LoVo (cell line): Measurements from ENCODE around the gene LORICRIN.

Source experiments
- DNase-seq: peaks from one replicate; pipeline ENCODE4 v3.0.0-alpha.2; 2016; ENCODE audit warnings: low spot score

Gene LORICRIN

DNA sequence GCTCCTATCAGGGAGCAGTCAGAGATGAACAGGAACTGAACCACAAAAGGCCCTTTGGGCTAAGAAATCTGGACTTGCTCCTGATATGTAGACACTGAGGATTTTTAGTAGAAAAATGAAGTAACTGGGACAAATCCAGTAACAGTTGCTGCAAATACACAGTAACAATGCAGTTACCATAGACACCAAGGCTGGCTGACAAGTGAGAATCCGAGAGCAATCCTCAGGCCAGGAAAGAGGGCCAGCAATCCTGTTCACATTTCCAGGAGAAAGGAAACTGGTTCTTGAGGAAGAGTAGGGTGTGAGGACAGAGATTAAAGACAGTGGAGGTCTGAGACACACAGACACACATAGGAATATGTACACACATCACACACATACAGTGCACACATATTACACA, 9.3 kb upstream of the LORICRIN start:
- no peak for DNase-seq

DNA sequence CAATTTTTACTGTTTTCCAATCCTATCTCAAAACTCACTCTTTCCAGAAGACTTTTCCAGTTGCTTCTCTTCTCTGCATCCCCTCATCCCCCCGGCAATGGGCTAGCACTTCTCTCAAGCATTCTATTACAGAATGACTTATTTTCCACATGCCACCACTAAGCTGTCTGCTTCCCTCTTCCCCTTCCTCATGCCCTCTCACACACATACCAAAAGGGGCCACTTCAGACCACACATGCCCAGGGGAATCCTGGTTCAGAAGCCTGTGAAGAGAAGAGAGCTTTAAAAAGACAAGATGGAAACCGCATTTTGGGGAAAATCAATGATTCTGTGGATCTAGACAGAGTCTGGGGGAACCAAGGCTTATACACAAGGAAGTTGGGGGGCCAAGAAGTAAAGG, 8.4 kb upstream of the LORICRIN start:
- DNase-seq, result no peak

DNA sequence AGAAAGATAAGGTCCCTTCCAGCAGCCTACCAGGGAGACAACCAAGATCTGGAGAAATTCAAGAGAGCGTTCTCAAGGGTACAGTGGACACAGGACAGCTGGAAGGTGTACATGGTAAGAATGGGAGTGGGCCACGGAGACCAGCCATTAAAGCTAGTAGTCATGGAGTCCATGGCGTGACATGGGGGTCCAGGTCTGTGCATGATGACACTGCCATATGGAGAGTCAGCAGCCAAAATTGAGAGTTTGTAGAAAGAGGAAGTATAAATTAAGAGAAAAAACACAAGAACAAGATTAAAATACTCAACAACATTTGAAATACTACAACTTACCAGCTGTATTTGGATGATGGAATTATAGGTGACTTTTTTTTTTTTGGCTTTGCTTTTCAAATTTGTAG, 7.9 kb upstream of the LORICRIN start:
- DNase-seq, result no peak

DNA sequence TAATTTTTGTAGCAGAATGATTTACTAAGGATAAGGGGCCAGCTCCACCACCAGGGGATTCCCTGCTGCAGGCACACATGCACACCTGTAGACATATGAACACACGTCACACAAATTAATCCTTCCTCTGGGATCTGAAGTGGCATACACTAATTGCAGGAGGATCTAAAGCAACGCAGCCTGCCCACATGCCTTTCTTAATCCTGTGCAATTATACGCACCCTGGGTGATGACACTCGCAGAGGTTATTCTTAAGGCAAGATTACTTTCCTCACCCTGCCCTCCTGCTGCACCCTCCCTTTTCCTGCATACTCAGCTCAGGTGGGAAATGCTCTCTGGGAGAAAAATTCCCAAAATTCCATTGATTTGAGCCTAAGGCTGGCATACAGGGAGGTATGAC, 7.5 kb upstream of the LORICRIN start:
- DNase-seq, result no peak

DNA sequence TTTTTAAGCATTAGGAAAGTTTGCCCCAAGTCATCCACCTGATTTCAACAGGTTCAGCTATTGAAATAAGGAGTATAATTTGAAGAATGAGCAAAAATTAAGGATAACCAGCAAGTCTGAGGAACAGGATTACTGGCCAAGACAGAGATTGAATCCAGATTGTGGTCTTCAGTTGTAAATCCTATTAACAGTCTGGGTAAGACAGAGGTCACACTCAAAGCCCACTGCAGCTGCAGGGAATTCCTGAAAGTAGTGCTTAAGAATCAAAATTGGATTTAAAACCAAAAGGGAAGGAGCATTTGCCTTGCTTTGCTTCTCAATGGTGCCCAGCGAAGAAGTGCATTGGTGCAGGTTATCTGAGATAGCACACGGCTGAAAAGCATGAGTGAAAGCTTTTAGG, 6.4 kb upstream of the LORICRIN start:
- no peak for DNase-seq

DNA sequence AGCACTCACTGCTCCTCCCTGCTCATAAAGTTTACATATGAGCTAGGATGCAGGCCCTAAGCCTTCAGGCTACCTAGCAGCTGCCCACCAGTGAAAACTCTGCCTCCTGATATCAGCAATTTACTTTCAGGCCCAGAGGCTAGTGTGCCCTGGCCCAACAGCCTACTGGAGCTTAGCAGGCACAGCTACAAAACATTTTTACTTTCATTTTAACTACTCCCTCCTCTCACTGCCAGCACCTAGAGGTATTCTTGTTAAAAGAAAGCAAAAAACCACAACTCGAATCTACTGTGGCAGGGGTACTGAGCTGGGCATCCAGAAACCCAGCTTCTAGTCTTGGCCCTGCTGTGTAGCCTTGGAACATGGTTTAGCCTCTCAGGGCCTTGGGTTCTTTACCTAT, 5.8 kb upstream of the LORICRIN start:
- no peak for DNase-seq

DNA sequence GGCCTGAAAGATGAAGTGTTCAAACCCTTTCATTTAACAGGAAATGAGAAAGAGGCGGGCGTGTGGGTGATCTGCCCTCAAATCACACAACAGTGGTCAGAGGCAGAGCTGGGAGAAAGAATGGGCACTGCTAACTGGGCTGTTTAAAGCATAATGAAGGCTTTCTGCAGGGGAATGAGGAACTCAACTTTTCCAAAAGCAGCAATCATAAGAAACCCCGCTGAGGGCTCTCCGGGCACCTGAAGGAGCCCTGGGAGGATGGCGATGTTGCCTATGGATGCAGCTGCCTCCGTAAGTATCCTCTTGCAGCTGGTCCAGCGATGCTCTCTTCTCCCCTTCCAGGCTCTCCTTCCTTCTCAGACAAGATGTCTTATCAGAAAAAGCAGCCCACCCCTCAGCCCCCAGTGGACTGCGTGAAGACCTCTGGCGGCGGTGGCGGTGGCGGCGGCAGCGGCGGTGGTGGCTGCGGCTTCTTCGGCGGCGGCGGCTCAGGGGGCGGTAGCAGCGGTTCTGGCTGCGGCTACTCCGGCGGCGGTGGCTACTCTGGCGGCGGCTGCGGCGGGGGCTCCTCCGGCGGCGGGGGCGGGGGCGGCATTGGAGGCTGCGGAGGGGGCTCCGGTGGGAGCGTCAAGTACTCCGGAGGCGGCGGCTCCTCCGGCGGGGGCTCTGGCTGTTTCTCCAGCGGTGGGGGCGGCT, 1.2 kb downstream of the LORICRIN start:
- no peak for DNase-seq

DNA sequence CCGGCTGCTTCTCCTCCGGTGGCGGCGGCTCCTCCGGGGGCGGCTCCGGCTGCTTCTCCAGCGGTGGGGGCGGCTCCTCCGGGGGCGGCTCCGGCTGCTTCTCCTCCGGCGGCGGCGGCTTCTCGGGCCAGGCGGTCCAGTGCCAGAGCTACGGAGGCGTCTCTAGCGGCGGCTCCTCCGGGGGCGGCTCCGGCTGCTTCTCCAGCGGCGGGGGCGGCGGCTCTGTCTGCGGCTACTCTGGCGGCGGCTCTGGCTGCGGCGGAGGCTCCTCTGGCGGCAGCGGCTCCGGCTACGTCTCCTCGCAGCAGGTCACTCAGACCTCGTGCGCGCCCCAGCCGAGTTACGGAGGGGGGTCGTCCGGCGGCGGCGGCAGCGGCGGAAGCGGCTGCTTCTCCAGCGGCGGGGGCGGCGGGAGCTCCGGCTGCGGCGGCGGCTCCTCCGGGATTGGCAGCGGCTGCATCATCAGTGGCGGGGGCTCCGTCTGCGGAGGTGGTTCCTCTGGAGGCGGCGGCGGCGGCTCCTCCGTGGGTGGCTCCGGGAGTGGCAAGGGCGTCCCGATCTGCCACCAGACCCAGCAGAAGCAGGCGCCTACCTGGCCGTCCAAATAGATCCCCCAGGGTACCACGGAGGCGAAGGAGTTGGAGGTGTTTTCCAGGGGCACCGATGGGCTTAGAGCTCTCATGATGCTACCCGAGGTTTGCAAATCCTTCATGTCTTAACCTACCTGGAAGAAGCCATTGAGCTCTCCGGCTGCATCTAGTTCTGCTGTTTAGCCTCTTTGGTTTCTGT, 2.0 kb downstream of the LORICRIN start:
- no peak for DNase-seq

DNA sequence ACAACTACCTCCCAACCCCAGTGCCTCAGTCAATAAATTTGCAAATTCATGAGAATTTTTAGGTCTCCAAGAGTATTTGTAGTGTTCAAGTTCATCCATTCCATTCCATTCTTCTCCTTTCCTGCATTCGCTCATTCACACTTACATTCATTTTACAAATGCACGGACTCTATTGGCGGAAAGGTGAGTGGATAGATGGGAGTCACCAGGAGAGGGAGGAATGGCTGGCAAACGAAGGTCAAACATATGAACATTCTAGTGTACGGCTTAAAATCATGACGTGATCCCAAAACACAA, 2.5 kb downstream of the LORICRIN start:
- DNase-seq, result no peak

DNA sequence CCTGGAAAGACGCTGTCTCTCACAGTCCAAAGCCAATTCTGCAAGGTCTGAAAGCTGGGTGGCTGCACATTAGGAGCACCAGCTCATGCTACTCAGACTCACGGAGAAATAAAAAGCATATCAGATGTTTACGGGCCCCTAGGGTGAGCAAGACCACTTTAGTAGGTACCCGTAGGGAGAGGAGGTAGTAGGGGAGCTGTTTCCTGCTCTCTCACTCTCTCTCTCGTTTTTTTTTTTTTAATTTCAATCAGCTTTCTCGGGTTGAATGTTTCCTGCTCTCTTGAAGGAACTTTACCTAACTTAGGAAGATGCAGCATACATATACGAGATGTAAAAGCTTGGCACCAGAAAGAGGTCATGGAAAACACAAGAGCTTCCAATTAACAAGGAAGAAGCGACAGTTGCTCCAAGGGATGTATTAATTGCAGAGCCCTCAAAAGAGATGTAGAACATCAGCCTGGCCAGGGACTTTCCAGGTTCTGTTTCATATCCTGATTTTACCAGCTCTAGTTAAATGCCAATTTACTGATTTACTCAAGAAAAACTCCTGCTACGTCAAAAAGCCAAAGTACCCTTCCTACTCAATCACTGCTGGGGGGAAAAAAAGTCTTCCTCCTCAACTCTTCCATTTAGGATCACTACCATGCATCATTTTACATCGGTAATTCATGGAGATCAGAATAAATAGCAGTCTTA, 3.1 kb downstream of the LORICRIN start:
- DNase-seq, result no peak

DNA sequence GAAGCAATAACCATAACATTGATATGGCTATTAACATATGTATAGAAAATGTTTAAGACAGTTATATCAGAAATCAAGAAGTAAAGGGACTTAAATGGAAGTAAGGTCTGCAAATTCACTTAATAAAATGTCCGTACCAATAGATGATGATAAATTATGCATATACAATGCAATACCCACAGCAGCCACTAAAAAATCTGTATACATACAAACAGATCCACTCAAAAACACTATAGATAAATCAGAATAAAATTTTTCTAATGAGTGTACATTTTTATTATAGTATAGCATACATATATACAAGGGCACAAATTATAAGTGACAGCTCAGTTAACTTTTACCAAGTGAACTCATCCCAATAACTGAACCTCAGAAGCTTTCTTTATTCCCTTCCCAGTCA, 6.0 kb downstream of the LORICRIN start:
- no peak for DNase-seq

DNA sequence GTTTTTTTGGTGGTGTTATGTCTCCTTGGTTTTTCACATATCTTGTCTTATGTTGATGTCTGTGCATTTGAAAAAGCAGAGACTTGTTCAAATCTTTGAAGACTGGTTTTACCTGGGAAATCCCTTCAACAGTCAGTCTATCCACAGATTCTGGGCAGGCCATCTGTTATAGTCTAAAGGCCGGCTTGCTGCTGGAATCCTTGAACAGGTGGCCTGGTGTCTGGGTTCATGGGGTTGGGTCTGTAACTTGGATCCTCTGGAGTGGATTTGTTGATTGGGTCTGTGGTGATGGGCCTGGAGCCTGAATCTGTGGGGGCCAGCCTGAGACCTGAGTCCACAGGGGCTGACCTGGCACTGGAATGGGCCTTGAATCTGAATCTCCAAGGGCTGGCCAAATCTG, 12.2 kb downstream of the LORICRIN start:
- no peak for DNase-seq

DNA sequence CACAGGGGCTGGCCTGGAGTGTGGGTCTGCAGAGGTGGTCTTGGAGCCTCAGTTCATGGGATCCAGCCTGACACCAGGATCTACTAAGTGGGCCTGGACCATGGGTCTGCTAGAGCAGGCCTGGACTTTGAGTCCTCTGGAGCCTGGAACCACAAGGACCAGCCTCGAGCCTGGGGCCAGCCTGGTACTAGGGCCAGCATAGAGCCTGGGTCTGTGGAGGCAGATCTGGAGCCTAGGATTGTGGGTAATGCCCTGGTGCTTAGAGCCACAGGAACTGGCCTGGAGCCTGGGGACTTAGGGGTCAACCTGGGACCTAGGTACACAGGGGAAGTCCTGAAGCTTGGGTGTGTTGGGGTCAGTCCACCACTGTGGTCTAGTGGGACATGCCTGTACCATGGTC, 12.7 kb downstream of the LORICRIN start:
- no peak for DNase-seq

DNA sequence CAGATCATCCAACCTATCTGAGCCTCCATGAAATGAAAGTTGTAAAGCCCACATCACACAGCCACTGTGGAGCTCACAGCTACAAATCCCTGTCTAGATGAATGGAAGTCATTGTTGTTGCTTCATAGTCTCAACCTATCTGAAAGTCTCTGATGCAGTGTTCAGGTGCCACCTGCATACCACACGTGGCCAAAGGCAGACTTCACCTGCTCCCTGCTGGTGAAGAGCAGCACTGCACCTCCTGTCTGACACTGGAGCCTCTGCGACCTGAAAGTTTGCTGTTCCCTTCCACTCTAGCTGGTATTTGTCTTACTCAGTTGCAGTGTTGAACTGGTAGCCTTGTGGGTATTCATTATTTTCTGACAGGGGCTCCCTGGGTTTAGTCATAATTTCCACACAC, 18.4 kb downstream of the LORICRIN start:
- peak; percentile 23 for DNase-seq

DNA sequence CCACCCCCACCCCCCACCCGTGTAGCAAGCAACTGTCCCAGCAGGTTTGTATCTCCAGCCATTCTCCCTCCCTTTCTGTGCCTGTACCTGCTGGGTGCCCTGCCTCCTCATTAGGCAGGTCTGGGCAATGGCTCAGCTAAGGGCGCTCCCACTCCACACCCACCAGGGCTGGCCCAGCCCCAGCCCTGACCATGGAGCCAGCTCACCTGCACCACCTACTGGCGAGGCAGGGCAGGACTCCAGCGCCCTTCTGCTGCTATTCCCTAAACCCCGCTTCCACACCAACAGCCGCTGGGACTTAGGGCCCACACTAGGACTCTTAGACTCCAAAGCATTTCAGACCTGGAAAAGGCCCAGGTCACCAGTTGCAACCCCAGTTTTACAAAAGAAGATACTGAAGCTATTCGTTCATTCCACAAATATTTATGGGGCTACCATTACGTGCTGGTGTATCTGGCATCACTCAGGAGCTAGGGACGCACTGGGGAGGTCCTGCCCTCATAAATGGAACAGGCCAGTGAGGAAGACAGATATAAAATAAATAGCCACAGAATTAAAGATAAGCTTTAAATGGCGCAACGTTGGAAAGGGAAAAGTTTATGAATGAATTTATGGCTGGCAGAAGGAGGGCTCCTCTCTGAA, 29.3 kb downstream of the LORICRIN start:
- DNase-seq, result peak; percentile 38

DNA sequence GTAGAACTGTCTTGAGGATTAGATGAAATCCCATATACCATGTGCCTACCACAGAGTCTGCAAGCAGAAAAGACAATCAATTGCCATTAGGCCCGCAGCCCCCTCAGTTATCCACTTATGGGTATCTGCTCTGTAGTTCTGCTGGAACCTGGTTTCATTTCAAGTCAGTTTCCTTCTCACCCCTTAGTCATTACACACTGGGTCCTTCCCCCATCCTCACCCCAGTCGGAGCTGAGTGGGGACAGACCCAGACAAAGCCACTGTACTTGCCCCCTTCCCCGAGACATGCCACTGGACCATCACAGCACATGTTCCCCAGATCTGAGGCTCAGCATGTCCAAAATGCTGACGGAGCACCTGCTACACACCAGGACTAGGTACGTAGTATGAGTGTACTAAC, 32.0 kb downstream of the LORICRIN start:
- no peak for DNase-seq

DNA sequence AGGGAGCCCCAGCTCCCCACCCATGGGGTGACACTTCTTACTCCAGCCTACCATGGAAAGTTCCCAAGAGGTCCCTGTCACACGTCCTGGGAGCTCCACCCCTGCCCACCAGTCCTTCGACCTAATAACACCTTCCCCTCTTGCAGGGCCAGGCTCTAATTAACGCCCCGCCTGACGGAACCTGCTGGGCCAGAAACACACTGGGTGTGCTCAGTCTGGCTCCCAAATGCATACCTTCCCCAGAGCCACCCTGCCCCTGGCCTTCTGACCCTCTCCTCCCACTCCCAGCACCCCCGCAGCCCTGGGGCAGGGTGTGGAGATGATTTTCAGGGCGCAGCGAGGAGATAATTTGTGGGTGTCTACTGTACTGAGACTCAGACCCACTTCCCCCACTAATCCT, 32.7 kb downstream of the LORICRIN start:
- no peak for DNase-seq

DNA sequence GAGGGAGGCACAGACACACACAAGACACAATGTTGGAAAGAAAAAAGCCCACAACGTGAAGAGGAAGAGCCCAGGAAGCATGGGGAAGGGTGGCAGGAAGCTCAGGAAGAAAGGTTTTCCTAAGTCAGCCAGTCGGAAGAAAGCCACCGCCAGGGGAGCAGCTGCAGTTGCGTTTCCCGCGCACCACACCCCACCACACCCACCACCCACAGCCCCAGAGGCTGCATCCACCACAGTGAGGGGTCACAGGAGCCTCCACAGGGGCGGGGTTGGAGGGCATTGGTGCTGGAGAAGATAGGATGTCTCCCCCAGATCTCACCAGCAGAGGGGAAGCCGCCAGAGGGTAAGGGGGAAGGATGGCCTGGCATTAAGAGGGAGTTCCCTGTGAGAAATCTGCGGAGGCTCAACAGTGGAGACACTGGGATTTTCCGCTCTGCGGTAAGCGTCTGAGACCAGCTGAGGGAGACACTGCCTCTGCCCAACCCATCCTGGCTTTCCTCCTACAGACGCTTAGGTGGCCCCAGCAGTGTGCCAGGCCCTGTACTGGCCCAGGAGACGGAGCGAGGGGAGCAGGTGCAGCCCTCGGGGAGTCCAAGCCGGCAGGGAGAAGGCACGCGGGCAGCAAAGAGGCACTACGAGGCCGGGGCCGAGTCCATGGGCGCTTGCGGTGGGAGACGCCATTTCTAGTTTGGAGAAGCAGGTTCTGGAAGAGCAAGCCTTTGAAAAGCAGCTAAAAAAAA, 33.4 kb downstream of the LORICRIN start:
- no peak for DNase-seq

DNA sequence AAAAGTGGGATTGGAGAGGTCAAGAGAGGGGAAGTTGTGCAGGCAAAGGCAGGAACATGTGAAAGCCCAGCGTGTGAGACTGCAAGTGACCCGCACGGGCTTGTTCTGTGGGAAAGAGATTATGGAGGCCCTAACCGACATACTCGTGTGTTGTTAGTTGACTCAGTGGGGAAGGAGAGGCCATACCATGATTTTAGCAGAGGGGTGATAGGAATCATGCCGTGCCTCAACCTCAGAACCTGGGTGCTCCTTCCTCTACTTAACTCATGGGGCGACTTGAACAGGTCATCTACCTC, 33.9 kb downstream of the LORICRIN start:
- DNase-seq, result no peak

DNA sequence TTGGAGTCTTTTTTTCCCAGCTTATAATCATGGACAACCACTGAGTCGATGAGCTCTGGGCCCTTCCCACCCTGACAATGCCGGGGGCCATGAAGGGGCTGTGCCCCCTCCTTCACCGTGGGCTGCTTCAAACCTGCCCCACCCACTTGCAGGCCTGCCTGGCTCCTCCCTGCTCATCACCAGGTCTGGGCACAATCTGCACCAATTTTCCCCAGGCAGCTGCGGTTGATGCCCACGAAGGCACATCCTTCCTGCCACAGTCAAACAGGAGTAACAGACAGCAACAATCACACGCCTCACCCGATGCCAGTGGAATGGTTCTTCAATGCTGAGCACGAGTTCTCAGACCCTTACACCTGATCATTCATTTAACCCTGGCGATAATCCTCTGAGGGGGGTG, 34.4 kb downstream of the LORICRIN start:
- DNase-seq, result no peak

DNA sequence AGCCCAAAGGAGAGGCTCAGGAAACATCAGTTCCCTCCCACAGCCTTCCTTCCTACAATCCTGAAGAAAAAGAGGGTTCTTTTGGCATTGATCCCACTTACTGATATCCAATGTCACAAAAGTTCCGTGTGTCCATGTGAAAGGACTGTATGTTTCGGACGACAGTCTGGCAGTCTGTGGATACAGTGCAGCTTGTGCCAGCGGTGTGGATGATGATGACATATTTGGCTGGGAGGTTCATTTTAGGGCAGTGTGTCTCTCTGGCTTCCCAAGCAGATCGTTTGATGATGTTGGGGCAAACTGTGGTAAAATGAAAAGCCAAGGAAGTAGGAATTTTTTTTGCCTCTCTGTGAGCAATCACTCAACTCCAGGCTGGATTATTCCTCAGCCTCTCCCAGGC, 42.8 kb downstream of the LORICRIN start:
- DNase-seq, result no peak

DNA sequence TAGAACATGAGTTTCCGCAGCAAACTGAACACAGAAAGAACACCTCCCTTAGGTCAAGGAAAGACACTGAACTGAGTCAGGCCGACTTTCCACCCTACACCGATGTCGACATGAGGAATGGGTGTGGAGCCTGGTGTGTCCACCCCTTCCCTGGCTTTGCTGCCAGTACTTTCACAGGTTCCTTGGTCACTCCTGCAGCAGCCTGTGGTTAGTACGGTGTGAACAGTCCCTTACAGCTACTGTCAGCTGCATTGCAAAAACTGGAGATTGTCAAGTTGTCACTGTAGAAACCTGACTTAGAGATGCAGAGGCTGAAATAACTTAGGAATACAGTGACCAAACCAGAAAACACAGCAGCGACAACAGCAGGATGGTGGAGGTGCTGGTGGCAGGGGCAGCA, 46.2 kb downstream of the LORICRIN start:
- no peak for DNase-seq
